ENCODE data around the gene TXNRD1. TPM values are rescaled to one million over a fixed set of nuclear protein-coding genes. Genes with fewer than 3 reads are reported as not detected.

The TXNRD1 gene
- total and polyA plus RNA-seq, 4 donors, result 48.3 to 81.6 (median 65.4) TPM

DNA sequence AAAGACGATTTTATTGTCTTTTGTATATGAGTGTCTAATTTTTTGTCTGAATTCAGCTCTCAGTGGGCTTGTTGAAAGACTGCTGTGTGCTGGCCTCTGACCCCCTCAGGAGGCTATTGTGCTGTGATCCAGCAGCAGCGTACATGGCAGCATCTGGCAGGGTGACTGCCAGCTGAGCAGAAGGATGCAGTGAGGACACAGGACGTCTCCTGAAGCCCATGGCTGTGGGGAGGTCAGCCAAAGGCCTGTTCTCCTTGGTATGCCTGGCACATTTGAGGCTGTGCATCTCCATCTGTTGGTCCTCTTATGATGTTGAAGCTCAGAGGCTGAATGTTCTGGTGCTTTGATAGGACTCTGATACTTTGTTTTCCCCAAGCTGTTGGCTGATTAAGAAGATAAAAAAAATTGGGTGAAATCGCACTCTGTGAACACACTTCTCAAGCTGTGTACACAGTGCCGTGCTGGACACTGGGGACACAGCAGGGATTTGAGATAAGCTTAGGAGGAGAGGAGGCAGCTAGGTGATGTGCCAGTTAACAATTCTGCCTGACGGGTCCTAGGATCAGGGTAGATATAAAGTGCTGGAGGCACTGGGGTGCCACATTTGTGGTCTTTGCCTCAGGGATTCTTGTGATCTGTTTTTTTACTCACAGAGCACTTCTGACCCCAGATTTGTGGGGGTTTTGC is 125.5 kb downstream of the TXNRD1 start:
- Histone ChIP-seq H3K27me3 (ENCODE audit: control insufficient read depth, insufficient read depth, low read length) (no peaks in the 10 kb centered on the region), H3K4me1 (ENCODE audit: control insufficient read depth, insufficient read depth, low read length) (peaks cover 11% of the 10 kb centered on the region), H3K9me3 (ENCODE audit: control insufficient read depth, insufficient read depth, low read length) (no peaks in the 10 kb centered on the region), H3K36me3 (ENCODE audit: control insufficient read depth, insufficient read depth, low read length) (peaks cover 10% of the 10 kb centered on the region), H3K27ac (ENCODE audit: low read depth, low read length) (no peak overlapping the region), H3K4me3 (ENCODE audit: low read depth, low read length) (no peak overlapping the region)
- WGBS (ENCODE audit: insufficient coverage), result 51% methylated on average over 5 of the region's 6 CpGs
- DNase-seq (ENCODE audit: low read depth in 4 of 6, low spot score in 6 of 6), result peak in 3 of 6 donors; percentile 29 to 66 (median 64)

DNA sequence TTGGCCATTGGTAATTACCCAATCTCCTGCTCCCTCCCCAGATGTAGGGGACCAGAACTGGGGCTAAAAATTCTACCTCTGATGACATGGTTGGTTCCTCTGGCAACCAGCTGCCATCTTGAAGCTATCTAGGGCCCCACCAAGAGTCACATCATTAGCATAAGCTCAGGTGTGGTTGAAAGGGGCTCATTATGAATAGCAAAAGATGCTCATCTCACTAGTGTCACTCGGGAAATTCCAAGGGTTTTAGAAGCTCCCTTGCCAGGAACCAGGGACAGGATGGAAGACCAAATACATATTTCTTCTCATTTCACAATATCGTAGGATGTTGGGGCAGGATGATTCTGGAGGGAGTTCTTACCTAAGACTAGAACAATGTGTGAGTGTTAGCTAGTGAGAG is 126.6 kb downstream of the TXNRD1 start:
- H3K4me3 ChIP-seq (ENCODE audit: low read depth, low read length), result no peak overlapping the region
- H3K27ac ChIP-seq (ENCODE audit: low read depth, low read length), result no peak overlapping the region
- no peak for DNase-seq (ENCODE audit: low read depth in 4 of 6, low spot score in 6 of 6)
- H3K4me1 ChIP-seq (ENCODE audit: control insufficient read depth, insufficient read depth, low read length), result peaks cover 11% of the 10 kb centered on the region
- no peaks in the 10 kb centered on the region for H3K9me3 ChIP-seq (ENCODE audit: control insufficient read depth, insufficient read depth, low read length)
- H3K36me3 ChIP-seq (ENCODE audit: control insufficient read depth, insufficient read depth, low read length), result peaks cover 10% of the 10 kb centered on the region
- no CpG with 5 or more reads among the region's 2 CpGs for WGBS (ENCODE audit: insufficient coverage)
- no peaks in the 10 kb centered on the region for H3K27me3 ChIP-seq (ENCODE audit: control insufficient read depth, insufficient read depth, low read length)

DNA sequence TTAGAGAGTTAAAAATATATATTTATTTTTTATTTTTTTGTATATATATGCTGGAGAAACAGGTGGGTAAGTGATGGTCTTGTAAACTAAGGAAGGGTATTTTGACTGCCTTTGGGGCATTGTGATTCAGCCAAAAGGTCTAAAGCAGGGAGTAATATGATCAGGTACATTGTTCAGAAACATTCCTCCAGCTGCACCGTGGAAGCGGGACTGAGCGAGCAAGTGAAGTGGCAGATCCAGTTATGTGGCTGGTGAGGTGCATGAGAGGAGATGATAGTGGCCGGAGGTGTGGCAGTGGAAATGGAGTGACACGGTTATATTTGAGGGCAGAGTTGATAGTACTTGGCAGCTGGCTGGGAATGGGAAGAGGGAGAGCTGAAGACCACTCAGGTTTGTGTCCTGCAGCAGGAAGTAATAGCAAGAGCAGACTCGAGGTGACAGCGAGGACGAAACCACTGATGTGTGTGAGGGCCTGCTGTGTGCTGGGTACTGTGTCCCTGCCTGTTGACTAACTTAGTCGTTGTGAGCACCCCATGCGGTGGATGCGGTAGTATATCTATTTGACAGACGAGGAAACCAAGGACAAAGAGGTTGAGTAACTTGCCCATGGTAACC is 127.2 kb downstream of the TXNRD1 start:
- no peaks in the 10 kb centered on the region for H3K9me3 ChIP-seq (ENCODE audit: control insufficient read depth, insufficient read depth, low read length)
- no peak overlapping the region for H3K27ac ChIP-seq (ENCODE audit: low read depth, low read length)
- WGBS (ENCODE audit: insufficient coverage), result 92% methylated on average over 12 of the region's 12 CpGs
- H3K27me3 ChIP-seq (ENCODE audit: control insufficient read depth, insufficient read depth, low read length), result no peaks in the 10 kb centered on the region
- peaks cover 10% of the 10 kb centered on the region for H3K36me3 ChIP-seq (ENCODE audit: control insufficient read depth, insufficient read depth, low read length)
- peaks cover 11% of the 10 kb centered on the region for H3K4me1 ChIP-seq (ENCODE audit: control insufficient read depth, insufficient read depth, low read length)
- DNase-seq (ENCODE audit: low read depth in 4 of 6, low spot score in 6 of 6), result no peak
- H3K4me3 ChIP-seq (ENCODE audit: low read depth, low read length), result no peak overlapping the region

DNA sequence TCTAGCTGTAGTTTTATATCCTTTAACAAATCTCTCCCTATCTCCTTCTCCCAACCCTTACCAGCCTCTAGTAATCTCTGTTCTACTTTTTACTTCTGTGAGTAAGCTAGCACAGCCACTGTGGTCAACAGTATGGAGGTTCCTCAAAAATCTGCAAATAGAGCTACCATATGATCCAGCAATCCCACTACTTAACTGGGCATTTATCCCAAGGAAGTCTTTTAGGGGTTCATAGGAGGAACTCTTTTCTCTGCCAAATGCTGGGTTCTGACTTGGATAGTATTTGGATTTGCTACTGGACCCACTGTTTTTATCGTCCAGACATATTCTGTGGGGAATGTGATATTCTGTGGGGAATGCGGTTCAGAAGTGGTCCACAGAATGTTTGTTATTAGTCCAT is 129.1 kb downstream of the TXNRD1 start:
- no peak overlapping the region for H3K4me3 ChIP-seq (ENCODE audit: low read depth, low read length)
- H3K4me1 ChIP-seq (ENCODE audit: control insufficient read depth, insufficient read depth, low read length), result peaks cover 11% of the 10 kb centered on the region
- H3K27ac ChIP-seq (ENCODE audit: low read depth, low read length), result no peak overlapping the region
- WGBS (ENCODE audit: insufficient coverage), result 100% methylated on average over 1 of the region's 2 CpGs
- no peaks in the 10 kb centered on the region for H3K27me3 ChIP-seq (ENCODE audit: control insufficient read depth, insufficient read depth, low read length)
- H3K9me3 ChIP-seq (ENCODE audit: control insufficient read depth, insufficient read depth, low read length), result no peaks in the 10 kb centered on the region
- no peak for DNase-seq (ENCODE audit: low read depth in 4 of 6, low spot score in 6 of 6)
- peaks cover 12% of the 10 kb centered on the region for H3K36me3 ChIP-seq (ENCODE audit: control insufficient read depth, insufficient read depth, low read length)

DNA sequence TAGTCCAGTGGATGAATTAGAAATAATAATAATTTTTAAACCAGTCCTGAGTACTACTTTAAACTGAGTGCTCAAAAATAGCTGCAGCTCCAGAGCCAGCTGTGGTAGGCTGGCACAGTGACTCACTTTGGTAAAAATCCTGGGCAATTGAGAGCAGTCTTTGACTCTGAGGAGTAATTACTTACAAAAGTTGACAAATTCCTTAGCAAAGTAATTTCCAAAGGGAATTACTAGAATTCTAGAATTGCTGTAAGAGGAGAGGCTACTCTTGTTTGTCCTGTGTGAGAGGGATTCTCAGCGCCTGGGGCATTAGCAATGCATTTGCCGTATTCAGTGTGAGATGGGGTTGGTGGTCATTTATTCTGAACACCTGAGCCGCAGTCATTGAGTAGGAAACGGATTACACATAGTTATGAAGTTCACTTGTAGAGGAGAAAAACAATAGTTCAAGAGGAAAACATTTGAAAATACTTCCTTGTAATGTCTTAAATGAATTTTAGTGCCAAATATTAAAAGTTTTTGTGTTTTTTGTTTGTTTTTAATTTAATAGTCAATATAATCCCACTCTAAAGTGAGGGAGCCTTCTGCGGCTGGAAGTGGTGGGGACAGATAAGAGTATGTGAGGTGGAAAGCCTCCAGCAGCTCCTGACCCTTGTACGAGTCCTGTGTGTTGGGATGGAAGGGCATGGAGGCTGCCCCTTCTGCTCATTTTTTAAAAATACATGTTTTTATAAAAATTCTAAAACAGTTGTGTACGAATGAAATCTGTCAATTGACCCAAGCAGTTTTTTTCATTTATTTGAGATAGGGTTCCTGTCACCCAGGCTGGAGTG is 129.9 kb downstream of the TXNRD1 start:
- Histone ChIP-seq H3K4me3 (ENCODE audit: low read depth, low read length) (no peak overlapping the region), H3K27ac (ENCODE audit: low read depth, low read length) (no peak overlapping the region), H3K4me1 (ENCODE audit: control insufficient read depth, insufficient read depth, low read length) (peaks cover 11% of the 10 kb centered on the region), H3K9me3 (ENCODE audit: control insufficient read depth, insufficient read depth, low read length) (no peaks in the 10 kb centered on the region), H3K27me3 (ENCODE audit: control insufficient read depth, insufficient read depth, low read length) (no peaks in the 10 kb centered on the region), H3K36me3 (ENCODE audit: control insufficient read depth, insufficient read depth, low read length) (peaks cover 12% of the 10 kb centered on the region)
- no peak for DNase-seq (ENCODE audit: low read depth in 4 of 6, low spot score in 6 of 6)
- WGBS (ENCODE audit: insufficient coverage), result 93% methylated on average over 2 of the region's 7 CpGs

DNA sequence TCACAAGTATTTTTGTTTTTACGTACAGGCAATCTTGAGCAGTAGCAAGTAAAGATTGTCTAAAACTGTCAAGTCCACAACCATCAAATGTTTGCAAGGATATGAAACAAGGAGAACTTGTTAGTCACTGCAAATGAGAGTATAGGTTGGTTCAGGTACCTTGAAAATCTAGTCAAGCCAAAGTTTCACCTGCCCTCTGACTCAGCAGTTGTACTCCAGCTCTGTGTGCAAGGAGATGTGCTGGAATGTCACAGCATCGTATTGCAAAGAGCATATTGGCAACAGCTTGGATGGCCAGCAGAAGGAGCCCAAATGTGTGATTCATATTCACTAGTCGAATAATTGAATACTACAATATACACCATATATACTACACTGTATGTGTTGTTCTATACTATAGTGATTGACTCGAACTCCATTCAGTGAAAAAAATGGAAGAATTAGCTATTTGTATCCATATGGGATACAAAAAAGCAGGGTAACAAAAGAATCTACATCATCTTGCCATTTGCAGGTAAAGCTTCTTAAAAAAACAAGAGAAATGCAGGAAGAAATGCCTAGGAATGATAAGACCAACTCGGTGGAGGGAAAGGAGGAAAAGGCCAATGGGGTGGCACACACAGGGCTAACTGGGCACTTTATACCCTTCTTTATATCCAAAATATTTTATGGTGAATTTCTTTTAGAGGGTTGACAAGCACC is 131.9 kb downstream of the TXNRD1 start:
- no peak for DNase-seq (ENCODE audit: low read depth in 4 of 6, low spot score in 6 of 6)
- no peaks in the 10 kb centered on the region for H3K27me3 ChIP-seq (ENCODE audit: control insufficient read depth, insufficient read depth, low read length)
- no peak overlapping the region for H3K4me3 ChIP-seq (ENCODE audit: low read depth, low read length)
- no peak overlapping the region for H3K27ac ChIP-seq (ENCODE audit: low read depth, low read length)
- H3K9me3 ChIP-seq (ENCODE audit: control insufficient read depth, insufficient read depth, low read length), result no peaks in the 10 kb centered on the region
- no CpG with 5 or more reads among the region's 5 CpGs for WGBS (ENCODE audit: insufficient coverage)
- H3K36me3 ChIP-seq (ENCODE audit: control insufficient read depth, insufficient read depth, low read length), result peaks cover 10% of the 10 kb centered on the region
- no peaks in the 10 kb centered on the region for H3K4me1 ChIP-seq (ENCODE audit: control insufficient read depth, insufficient read depth, low read length)

DNA sequence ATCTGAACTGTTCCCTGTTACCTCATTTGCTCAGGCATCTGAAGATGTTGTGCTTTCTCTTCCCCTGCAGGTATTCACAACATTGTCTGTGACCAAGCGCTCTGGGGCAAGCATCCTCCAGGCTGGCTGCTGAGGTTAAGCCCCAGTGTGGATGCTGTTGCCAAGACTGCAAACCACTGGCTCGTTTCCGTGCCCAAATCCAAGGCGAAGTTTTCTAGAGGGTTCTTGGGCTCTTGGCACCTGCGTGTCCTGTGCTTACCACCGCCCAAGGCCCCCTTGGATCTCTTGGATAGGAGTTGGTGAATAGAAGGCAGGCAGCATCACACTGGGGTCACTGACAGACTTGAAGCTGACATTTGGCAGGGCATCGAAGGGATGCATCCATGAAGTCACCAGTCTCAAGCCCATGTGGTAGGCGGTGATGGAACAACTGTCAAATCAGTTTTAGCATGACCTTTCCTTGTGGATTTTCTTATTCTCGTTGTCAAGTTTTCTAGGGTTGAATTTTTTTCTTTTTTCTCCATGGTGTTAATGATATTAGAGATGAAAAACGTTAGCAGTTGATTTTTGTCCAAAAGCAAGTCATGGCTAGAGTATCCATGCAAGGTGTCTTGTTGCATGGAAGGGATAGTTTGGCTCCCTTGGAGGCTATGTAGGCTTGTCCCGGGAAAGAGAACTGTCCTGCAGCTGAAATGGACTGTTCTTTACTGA is 132.9 kb downstream of the TXNRD1 start:
- WGBS (ENCODE audit: insufficient coverage), result 99% methylated on average over 9 of the region's 11 CpGs
- Histone ChIP-seq H3K27ac (ENCODE audit: low read depth, low read length) (no peak overlapping the region), H3K4me1 (ENCODE audit: control insufficient read depth, insufficient read depth, low read length) (no peaks in the 10 kb centered on the region), H3K4me3 (ENCODE audit: low read depth, low read length) (no peak overlapping the region), H3K27me3 (ENCODE audit: control insufficient read depth, insufficient read depth, low read length) (no peaks in the 10 kb centered on the region), H3K9me3 (ENCODE audit: control insufficient read depth, insufficient read depth, low read length) (no peaks in the 10 kb centered on the region), H3K36me3 (ENCODE audit: control insufficient read depth, insufficient read depth, low read length) (peaks cover 4% of the 10 kb centered on the region)
- no peak for DNase-seq (ENCODE audit: low read depth in 4 of 6, low spot score in 6 of 6)

DNA sequence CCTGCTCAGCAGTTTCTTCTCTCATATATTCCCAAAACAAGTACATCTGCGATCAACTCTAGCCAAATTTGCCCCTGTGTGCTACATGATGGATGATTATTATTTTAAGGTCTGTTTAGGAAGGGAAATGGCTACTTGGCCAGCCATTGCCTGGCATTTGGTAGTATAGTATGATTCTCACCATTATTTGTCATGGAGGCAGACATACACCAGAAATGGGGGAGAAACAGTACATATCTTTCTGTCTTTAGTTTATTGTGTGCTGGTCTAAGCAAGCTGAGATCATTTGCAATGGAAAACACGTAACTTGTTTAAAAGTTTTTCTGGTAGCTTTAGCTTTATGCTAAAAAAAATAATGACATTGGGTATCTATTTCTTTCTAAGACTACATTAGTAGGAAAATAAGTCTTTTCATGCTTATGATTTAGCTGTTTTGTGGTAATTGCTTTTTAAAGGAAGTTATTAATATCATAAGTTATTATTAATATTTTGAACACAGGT is 133.5 kb downstream of the TXNRD1 start:
- Histone ChIP-seq H3K9me3 (ENCODE audit: control insufficient read depth, insufficient read depth, low read length) (no peaks in the 10 kb centered on the region), H3K36me3 (ENCODE audit: control insufficient read depth, insufficient read depth, low read length) (peaks cover 4% of the 10 kb centered on the region), H3K27me3 (ENCODE audit: control insufficient read depth, insufficient read depth, low read length) (no peaks in the 10 kb centered on the region), H3K27ac (ENCODE audit: low read depth, low read length) (no peak overlapping the region), H3K4me1 (ENCODE audit: control insufficient read depth, insufficient read depth, low read length) (no peaks in the 10 kb centered on the region), H3K4me3 (ENCODE audit: low read depth, low read length) (no peak overlapping the region)
- WGBS (ENCODE audit: insufficient coverage), result no CpG with 5 or more reads among the region's 2 CpGs
- no peak for DNase-seq (ENCODE audit: low read depth in 4 of 6, low spot score in 6 of 6)

Measured in spinal cord (tissue), 10 donors.